ENCODE measurements around the gene DDX23.
"Not testable (repeated sequence)": the region's sequence is repeated elsewhere in the genome, so short reads cannot be mapped to it uniquely, and the experiment has no call there.

The DDX23 gene

DNA sequence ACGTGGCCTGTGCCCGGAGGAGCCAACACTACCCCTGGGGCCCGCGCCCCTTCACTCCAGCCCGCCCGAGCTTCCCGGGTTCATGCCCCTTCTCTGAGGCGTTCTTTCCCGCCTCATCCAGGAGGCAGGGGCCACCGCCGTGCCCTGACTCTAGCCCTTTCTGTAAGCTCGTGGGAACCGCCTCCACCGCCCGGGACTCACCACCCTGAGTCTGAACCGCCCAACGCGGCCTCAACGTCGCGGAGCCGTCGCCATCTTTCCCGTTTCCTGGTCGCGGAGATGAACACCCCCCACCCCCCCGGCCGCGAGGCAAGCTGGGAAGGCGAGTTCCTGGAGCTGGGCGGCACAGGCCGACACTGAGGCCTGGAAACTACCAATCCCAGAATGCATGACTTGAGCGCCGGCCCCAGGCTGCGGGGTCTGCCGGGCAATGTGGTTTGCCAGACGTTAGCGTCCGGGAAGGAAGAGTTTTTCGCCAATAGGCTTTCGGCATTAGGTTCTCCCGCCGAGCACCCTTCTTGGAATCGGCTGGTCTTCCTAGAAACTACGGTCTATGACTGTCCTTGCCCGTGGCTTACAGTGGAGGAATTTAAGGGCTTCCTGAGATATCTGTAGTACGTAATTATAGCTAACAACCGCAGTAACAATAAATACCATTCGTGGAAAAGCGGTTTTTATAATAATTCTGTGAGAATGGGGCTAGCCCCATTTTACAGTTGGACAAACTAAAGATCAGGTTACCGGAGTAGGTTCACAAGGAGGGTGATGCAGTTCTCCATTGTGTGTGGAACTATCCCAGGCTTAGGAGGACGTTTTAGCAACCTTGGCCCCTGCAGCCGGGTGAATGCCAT, at the start of gene DDX23:
TSS of gene DDX23 (minus strand) at position 281 of the 851 bp plus-strand sequence. CDS start 6,381 bp downstream, outside the sequence.
- DNase-seq = peak; percentile 94

DNA sequence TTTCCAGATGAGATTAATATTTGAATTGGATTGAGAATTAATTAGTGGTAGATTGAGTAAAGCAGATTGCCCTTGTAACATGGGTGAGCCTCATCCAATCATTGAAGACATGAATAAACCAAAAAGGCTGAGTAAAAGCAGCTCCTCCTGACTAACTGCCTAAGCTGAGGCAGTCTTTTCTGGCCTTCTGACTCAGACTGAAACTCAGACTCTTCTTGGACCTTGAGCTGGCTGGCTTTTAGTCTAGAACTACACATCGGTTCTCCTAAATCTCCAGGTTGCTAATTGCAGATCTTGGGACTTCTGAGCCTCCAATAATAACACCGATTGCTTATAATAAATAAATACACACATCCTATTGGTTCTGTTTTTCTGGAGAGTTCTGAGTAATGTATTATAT, 49.3 kb upstream of the DDX23 start:
- peak; percentile 13 for DNase-seq

DNA sequence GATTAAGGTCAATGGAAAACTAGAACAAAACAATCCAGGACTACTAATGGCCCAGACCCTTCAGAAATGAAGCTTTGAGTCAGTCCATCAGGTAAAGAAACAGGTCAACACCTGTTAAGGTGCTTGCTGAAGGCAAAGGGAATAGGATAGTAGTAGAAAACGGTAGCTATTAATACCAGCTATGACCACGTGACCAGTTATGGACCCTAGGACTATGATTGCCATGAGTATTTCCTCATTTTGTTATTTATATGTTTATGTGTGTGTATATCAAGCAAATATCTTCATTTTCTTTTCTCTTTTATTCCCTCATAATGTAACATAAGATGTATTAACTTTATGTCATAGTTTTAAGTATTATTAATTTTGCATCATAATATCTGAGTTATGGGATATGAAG, 47.7 kb upstream of the DDX23 start:
- no peak for DNase-seq

DNA sequence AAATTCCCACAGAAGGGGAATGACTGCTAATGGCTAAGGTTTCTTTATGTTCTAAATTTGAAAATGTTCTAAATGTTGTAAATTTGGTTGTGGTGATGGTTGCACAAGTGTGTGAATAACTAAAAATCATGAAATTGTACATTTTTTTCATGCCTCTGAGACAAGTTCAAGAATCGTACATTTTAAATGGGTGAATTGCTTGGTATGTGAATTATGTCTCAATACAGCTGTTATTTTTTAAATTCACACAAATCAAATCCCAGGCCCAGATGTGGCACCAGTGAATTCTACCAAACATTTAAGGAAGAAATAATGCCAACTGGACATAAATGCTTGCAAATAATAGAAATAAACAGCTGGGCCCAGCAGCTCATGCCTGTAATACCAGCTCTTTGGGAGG, 42.3 kb upstream of the DDX23 start:
- no peak for DNase-seq

DNA sequence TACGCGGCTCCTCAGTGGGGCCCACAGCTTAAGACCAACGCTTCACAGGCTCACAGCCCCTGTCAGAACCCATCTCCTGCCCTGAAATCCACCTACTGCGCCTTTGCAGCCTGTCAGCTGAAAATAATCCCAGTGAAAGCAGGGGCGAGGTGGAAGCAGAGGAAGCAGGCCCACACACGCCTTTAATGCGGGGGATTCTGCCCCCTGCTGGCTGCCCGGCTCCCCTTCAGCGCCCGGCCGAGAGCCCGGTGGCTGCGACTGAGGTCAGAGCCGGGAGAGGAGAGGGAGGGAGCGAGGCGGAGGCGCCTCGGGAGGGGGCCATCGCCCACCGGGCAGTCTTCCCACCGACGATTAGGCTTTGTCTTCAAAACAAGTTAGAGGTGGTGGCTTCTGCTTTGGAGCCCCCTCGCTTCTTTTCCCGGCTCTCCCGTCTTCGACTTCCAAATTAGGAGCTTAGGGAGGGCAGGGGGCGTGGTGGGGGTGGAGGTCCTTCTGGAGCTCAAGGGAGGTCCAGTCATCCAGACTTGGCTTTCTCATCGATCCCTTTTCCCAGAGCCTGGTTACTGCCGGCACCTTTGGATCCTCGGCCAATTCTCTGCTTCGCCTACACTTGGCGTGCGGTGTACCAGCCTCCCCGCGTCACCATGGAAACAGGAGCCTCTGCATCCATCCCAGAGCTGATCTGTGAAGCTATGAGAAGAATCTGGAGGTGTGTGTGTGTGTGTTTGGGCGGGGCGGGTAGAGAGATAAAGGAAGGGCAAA, 38.9 kb upstream of the DDX23 start:
- DNase-seq = peak; percentile 83

- DNase-seq = no peak
Measured at GRCh38 chr12:48889679-48890078, 37.7 kb upstream of the DDX23 start.

DNA sequence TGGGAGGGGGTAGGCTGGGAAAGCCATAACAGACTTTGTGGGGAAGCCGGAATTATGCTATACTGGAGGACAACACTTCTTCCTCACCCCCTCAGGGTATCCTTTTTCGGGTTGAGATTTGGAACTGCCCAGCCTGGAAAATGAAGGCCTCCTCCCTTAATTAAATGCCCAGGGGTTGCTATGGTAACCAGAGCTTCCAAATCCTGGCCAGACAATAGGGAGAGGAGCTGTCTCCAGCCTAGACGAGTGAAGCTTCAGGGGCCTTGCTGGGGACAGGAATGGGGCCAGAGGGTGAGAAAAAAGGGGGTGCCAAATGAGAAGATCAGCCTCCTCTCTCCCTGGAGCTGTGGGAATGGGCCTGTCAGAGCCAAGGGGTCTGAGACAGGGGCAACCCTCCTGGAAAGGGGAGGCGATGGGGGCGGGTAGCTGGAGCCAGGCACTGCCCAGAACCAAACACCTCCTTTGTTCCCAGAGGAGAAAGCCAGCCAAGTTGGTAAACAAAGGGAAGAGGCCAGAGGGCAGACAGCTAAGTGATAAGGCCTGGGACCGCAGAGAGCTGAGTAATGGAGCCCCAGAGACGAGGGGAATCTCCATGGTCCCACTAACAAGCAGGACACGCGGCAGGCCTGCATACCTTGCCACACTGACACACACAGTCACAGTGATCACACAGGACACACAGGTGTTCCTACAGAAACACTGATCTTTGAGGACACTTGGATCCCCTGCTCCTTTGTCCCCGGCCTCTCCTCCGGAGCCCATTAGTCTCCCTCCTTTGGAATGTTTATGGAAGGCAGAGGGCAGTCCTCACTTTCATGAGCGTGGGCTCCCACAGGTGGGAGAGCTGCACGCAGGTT, 31.6 kb upstream of the DDX23 start:
- no peak for DNase-seq

DNA sequence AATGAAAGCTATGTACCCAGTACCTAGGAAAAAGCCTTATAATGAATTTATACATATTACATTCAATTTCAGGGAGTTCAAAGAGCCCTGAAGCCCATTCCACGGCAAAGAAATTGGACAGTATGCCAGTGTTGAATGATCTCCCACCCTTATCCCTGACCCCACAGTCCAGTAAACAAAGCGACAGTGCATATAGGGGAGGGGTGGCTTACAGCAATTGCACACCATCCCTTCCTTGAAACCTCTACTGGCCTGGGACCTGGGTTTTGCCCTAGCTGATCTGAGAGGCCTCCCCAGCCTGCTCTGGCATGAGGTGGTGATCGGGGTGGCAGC, 31.0 kb upstream of the DDX23 start:
- no peak for DNase-seq

GRCh38 chr12:48882315-48882687, 30.3 kb upstream of the DDX23 start:
- no peak for DNase-seq

DNA sequence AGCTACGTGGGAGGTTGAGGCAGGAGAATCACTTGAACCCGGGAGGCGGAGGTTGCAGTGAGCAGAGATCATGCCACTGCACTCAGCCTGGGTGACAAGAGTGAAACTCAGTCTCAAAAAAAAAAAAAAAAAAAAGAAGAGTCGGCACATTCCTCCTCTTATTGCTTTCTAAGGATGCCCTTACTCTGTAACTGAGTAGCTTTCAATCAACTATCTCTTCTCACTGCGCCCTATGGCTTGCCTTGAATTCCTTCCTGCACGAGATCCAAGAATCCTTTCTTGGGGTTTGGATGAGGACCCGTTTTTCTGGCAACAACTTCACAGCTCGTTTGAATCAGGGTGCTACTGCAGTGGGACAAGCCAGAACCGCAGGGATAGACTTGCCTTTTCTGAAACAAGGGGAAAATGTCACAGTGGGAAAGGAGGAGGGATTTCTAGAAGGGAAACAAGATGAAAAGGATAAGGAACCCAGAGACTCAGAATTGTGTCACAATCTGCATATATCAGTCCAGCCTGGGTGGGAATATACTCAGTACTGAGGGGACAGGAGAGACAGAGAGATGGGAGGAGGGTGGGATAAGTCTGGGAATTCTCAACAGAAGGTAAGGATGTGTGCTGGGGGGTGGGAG, 29.8 kb upstream of the DDX23 start:
- DNase-seq = no peak

GRCh38 chr12:48880647-48881046, 28.7 kb upstream of the DDX23 start:
- DNase-seq = no peak

DNA sequence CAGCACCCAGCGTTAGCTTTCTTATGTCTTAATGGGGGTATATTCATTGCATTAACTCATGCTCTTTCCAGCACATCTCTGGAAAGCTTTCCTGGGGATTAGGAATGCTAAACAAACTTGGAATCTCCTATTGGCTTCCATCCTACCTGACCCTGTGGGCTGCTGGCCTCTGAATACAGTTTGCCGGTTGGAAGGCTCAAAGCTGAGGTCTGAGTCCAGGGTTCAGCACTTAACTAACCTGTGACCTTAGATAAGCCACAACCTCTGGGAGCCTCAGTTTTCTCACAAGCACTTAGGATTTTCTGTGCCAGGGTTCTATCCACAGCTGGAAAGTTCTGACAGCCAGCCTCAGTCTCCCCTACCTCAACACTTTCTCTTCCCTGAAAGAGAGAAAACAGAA, 26.6 kb upstream of the DDX23 start:
- DNase-seq = no peak

DNA sequence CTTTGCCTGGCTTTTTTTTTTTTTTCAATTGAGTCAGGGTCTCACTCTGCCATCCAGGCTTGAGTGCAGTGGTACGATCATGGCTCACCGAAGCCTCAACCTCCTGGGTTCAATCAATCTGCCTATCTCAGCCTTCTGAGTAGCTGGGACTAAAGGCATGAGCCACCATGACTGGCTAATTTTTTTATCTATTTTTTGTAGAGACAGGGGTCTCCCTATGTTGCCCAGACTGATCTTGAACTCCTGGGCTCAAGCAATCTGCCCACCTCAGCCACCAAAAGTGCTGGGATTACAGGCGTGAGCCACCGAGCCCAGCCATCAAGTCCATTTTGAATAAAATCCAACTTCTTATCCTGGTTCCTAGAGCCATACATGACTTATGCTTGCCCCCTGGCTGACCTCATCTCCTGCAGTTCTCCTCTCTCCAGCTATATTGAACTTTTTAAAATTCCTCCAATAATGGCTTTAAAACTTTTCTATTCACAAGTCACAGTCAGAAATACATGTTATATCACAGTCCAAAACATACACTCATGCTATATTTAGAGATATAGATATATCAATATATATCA, 24.1 kb upstream of the DDX23 start:
- no peak for DNase-seq

DNA sequence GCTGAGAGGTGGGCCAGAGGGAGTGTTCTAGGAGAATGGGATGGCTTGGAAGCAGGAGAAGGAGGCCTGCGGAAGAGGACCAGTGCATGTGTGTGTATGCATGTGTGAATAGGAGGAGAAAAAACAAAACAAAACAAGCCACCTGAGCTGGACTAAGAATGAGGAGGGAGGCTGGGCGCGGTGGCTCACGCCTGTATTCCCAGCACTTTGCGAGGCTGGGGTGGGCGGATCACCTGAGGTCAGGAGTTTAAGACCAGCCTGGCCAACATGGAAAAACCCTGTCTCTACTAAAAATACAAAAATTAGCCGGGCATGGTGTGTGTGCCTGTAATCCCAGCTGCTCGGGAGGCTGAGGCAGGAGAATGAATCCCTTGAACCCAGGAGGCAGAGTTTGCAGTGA, 21.6 kb upstream of the DDX23 start:
- DNase-seq = not testable (repeated sequence)

DNA sequence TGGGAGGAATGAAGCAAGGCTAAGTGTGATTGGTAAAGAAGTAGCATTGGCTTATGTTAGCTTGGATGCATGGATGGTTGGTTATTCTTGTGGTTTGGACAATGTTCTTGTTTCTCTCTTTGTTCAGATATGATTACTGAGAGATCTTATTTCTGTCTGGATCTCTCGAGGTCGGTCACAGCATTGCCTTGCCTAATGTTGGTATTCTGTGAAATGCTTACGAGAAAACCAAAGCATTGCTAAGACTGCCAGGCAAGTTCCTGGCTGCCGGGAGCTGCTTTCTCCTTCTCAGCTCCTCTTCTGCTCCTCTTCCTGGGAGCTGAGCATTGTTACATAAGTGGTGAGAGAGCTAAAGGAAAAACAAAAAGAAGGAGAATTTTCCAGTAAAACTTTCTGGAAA, 21.1 kb upstream of the DDX23 start:
- no peak for DNase-seq

DNA sequence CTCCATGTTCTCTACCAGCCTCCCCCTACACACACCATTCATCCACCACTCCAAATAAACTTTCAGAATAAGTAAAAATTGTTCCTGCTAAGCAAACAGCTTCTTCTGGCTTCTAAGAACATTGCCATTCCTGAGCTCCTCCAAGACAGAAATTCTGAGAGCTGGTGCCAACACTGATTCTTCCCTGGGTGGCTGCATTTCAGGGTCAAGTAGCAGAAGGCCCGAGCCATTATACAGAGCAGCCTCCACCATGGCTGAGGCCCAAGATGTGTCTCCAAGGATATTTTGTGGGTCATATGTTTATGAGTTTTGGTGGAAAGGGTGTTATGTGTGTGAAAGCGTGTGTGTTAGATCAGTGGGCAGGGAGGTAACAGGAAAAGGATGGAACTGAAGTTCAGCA, 17.2 kb upstream of the DDX23 start:
- DNase-seq = no peak

DNA sequence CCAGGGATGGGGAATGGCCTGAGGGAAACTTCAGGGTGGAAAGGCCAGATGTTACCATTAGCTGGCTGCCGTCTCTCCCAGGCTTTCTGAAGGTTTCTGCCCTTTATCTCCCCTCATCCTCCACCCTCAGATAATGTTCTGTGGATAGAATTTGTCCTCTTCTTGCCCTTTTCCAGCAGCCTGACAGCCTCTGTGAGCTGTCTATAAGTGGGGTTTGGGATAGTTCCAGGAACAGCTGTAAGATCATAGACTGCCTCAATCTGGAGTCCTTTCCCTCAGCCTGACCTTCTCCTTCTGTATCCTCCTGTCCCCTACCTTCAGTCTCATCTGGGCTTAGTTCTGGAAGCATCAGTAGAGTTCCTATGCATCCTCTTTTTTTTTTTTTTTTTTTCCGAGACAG, 16.5 kb upstream of the DDX23 start:
- DNase-seq = no peak

DNA sequence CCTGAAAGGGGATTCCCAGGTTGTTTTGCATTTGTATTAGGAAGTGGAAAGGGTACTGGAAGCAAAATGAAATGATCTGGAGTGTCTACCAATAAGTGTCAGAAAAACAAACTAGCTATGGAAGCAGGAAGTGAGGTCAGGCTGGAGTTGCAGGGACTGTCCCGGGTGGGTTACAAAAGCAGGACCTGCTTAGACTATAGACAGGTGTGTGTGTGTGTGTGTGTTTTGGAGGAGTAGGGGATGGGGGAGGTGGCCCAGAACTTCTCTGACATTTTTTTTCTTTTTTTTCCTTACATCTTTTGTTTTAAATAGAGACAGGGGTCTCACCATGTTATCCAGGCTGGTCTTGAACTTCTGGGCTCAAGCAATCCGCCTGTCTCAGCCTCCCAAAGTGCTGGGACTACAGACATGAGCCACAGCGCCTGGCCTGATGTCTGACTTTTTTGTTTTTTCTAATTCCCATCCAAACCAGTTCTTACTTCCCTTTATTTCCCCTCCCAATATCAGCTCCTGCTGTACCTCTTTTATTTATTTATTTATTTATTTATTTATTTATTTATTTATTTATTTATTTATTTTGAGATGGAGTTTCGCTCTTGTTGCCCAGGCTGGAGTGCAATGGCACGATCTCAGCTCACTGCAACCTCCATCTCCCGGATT, 14.2 kb upstream of the DDX23 start:
- no peak for DNase-seq

DNA sequence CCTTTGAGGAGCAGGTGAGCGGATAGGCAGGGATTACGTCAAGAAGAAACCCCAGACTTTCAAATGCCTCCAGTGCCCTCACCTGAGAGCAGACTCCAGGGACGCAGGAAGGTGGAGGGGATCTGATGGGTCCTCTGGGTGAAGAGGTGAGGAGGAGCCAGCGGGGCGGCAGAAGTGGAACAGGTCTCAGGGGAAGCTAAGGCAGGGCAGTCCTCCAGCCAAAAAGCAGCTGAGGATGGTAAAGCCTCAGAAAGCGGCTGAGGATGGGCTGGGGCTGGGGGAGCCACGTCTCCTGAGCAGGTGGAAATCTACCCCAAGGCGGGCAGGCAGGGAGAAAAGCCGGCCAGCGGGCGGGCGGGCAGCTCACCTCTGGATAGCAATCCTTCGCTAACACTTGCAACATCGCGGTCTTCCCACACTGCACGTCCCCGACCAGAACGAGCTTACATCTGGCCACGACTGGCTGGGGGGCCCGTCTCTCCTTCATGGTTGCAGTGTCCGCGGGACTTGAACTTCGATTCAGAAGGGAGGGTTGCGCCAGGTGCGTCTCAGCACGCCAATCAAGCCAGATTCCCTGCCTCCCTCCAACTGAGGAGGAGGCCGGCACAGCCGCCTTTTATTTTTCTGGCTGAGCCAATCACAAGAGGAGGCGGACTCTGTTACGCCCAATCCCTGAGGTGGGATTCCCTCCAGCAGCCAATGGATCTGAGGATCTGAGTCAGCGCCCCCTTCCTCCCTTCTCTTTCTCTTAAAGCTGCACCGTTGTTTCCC, 13.5 kb upstream of the DDX23 start, which contains the start of gene RND1:
TSS of gene RND1 (minus strand) at position 590 of the 771 bp plus-strand sequence. CDS start at position 487, 103 bp downstream.
- peak; percentile 88 for DNase-seq

DNA sequence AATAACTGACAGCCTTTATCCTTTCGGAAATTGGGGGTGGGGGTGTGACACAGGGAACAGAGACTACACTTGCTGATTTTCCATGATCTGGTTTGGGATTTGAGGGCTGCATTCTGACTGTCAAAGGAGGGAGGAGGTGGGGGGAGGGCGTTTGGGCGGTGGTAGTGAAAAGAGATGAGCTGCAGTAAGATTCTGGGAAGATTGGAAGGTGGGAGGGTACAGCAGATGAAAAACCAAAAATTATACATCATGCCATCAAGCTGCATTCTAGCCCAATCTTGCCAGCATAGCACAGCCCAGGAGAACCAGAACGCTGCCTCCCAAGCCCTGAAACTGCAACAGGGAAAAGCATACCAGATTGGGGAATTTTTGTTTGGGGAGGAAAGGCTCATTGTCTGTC, 11.3 kb upstream of the DDX23 start:
- no peak for DNase-seq

DNA sequence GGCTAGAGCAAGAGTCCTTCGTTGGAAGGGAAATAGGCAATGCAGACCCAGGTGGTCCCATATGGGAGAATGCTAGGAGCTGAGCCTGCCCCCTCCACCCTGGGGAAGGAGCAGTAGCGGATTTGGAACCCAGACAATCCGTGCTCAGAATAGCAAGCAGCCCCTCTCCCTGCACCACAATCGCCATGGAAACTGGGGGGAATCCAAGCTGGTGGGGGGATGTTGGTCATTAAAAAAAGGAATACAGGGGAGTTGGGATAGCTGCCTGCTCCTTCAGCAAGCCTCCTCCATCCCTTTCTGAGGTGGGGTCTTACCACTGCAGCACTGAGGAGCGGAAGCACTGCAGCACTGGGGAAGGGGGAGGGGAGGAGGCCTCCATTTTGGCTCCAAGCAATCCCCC, 10.8 kb upstream of the DDX23 start:
- no peak for DNase-seq
